Activated CD8-positive, alpha-beta T cell treated with anti-CD3 and anti-CD28 coated beads for 36 hours (primary cell): ENCODE results near the gene TMEM187. TPM values are rescaled to one million over a fixed set of nuclear protein-coding genes. Genes with fewer than 3 reads are reported as not detected.

ENCODE experiments used
- ATAC-seq: fragments of 200-7000 bp; cut with Tn5 transposase; one replicate; pipeline ENCODE4 v1.10.0; 2021; ENCODE audit warnings: mild to moderate bottlenecking, moderate library complexity
- CTCF ChIA-PET: fragments of 350-600 bp; sonication (Branson Sonifier 250); formaldehyde crosslinking; loops from one replicate; lab custom pipeline; 2021; ENCODE audit warnings: antibody characterized with exemption; lab: Charles Lee
- POLR2A ChIA-PET: fragments of 350-600 bp; sonication (Branson Sonifier 250); formaldehyde crosslinking; loops from one replicate; lab custom pipeline; 2021; ENCODE audit warnings: antibody characterized with exemption; lab: Charles Lee
- DNase-seq: peaks from one replicate; pipeline ENCODE4 v3.0.0-alpha.2; 2020
- H3K27ac Mint-ChIP-seq: one replicate; pipeline ENCODE4 v1.8.0; 2021; ENCODE audit warnings: mild to moderate bottlenecking, mixed read lengths
- H3K27me3 Mint-ChIP-seq: one replicate; pipeline ENCODE4 v1.8.0; 2021; ENCODE audit warnings: mixed read lengths
- H3K36me3 Mint-ChIP-seq: one replicate; pipeline ENCODE4 v1.8.0; 2021; ENCODE audit warnings: low read depth, mixed read lengths
- H3K4me1 Mint-ChIP-seq: one replicate; pipeline ENCODE4 v1.8.0; 2021; ENCODE audit warnings: low read depth, mixed read lengths
- H3K4me3 Mint-ChIP-seq: one replicate; pipeline ENCODE4 v1.8.0; 2021; ENCODE audit warnings: mild to moderate bottlenecking, moderate library complexity, mixed read lengths
- H3K9me3 Mint-ChIP-seq: one replicate; pipeline ENCODE4 v1.8.0; 2021; ENCODE audit warnings: mixed read lengths
- intact Hi-C: fragments of 100-400 bp; cut with micrococcal nuclease; formaldehyde crosslinking; loops from one replicate; pipeline ENCODE4 v1.10.0; 2022
- total RNA-seq, 2 experiments: library from RNA; stranded (reverse); gene quantifications; one replicate each; pipeline ENCODE4 v1.2.3, GENCODE V29; 2021
- TF ChIP-seq, protein P1 (sequence below): fragments of 200-600 bp; IDR thresholded peaks from one replicate; pipeline ENCODE4 v1.8.0; 2022; ENCODE audit warnings: antibody characterized with exemption, mild to moderate bottlenecking

The TMEM187 gene
- total RNA-seq, 2 experiments from 2014 or later: 4.4 to 4.5 TPM

DNA sequence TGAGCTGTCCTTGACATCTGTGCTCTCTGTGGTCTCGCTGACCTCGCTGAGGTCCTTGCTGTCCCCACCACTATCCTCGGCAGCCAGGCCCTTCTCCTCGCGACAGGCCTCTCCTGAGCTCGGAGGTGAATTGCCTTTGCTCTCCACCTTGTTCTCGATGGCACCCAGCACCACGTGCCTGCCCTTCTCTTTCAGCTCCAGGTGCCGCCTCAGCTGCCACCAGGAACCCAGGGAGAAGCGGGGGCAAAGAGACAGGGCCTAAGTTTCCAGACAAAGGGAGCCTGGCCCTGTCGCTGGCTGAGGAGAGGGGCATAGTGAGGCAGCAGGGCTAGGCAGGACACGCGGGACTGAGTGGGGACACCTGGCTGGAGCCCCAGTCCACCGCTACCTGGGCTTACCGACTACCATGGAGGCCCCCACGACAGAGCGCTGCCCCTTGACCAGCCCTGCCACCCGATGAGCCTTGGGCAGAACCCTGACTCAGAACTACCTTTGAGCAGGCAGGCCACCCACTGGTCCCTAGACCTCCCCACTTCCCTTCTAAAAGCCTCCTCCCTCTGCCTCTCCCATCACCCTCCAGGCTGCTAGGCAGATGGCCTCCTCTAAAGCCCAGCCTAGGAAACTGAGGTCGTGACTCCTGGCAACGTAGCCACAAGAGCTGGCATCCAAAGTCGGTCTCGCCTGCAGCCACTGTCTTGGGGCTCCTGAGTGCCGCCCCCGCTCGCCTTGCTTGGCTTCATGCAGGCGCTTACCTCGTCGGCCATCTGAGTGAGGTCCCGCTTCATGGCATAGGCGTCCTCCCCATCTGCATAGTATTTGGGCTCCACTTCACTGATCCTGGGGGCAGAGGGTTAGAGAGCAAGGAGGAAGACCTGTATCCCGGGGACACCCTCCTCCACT is 42.3 kb upstream of the TMEM187 start:
- ChIA-PET POLR2A (interaction anchor here (8.7 to 9.8 kb wide), 2 partner anchors 18 to 39 kb away, joined by 105 to 130 read pairs; partner anchors contain the start of genes HCFC1, RENBP and TMEM187), CTCF (interaction anchor here (11.9 kb wide), 1 partner anchor 19 kb away, joined by 136 read pairs; the partner anchor contains the start of gene RENBP)
- peaks cover 22% of the 10 kb centered on the region for H3K4me1 Mint-ChIP-seq
- peak overlapping the region; percentile 67 for H3K27ac Mint-ChIP-seq
- no peaks in the 10 kb centered on the region for H3K9me3 Mint-ChIP-seq
- no peaks in the 10 kb centered on the region for H3K27me3 Mint-ChIP-seq
- TF ChIP-seq, protein P1, sequence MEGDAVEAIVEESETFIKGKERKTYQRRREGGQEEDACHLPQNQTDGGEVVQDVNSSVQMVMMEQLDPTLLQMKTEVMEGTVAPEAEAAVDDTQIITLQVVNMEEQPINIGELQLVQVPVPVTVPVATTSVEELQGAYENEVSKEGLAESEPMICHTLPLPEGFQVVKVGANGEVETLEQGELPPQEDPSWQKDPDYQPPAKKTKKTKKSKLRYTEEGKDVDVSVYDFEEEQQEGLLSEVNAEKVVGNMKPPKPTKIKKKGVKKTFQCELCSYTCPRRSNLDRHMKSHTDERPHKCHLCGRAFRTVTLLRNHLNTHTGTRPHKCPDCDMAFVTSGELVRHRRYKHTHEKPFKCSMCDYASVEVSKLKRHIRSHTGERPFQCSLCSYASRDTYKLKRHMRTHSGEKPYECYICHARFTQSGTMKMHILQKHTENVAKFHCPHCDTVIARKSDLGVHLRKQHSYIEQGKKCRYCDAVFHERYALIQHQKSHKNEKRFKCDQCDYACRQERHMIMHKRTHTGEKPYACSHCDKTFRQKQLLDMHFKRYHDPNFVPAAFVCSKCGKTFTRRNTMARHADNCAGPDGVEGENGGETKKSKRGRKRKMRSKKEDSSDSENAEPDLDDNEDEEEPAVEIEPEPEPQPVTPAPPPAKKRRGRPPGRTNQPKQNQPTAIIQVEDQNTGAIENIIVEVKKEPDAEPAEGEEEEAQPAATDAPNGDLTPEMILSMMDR: no peak
- intact Hi-C loops: no loop called here
- DNase-seq (no peak), ATAC-seq (no peak)
- H3K4me3 Mint-ChIP-seq: no peak overlapping the region
- H3K36me3 Mint-ChIP-seq: peaks cover 31% of the 10 kb centered on the region

DNA sequence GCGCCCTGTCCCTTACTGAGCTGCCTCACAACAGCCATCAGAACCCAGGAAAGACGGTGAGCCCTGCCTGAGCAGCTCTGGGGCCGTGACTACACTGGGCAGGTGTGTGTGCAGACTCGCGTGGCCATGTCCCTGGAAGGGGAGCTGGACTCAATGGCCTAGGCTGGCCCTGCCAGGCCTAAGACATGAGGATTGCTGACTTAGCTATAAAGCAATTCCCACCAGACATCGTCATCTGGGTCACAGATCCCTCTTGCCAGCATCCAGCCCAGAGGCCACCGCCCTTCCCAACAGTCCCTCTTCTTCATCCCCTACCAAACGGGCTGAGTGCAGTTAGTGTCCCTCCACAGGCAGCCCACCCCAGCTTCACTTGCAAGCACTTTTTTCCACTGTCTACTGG is 41.4 kb upstream of the TMEM187 start:
- Mint-ChIP-seq H3K9me3 (no peaks in the 10 kb centered on the region), H3K4me1 (peaks cover 26% of the 10 kb centered on the region), H3K27me3 (no peaks in the 10 kb centered on the region), H3K4me3 (no peak overlapping the region), H3K27ac (peak overlapping the region; percentile 67), H3K36me3 (peaks cover 29% of the 10 kb centered on the region)
- ChIA-PET POLR2A (interaction anchor here (0.6 to 9.8 kb wide), 3 partner anchors 10 to 38 kb away, joined by 3 to 130 read pairs (median 105); partner anchors contain the start of genes HCFC1, RENBP and TMEM187), CTCF (interaction anchor here (11.9 kb wide), 1 partner anchor 18 kb away, joined by 136 read pairs; the partner anchor contains the start of gene RENBP)
- no peak for ATAC-seq
- intact Hi-C loops: no loop called here
- no peak for DNase-seq
- TF ChIP-seq, protein P1: no peak

DNA sequence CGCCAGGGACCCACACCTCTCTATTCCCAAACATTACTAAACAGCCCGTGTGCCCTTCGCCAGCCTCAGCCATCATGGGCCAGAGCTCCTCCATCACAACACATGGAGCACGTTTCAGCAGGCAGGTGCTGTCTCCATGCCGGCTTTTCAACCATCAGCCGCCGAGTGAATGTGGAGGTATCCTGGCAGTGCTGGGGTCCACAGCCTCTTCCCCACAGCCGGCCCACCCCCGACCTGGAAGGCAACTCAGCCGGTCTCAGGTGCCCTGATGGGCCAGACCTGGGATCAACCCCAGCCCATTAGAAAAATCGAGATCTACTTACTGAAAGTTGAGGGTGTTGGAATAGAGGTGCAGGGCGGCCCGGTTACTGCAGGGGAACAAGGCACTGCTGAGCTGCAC is 40.8 kb upstream of the TMEM187 start:
- ATAC-seq: no peak
- Mint-ChIP-seq H3K27ac (peak overlapping the region; percentile 57), H3K4me1 (peaks cover 29% of the 10 kb centered on the region), H3K27me3 (no peaks in the 10 kb centered on the region), H3K36me3 (peaks cover 32% of the 10 kb centered on the region), H3K4me3 (no peak overlapping the region), H3K9me3 (no peaks in the 10 kb centered on the region)
- no peak for DNase-seq
- TF ChIP-seq, protein P1: no peak
- ChIA-PET CTCF (interaction anchor here (1.5 to 11.9 kb wide), 2 partner anchors 14 to 17 kb away, joined by 4 to 136 read pairs; partner anchors contain the start of gene RENBP), POLR2A (interaction anchor here (8.7 to 9.8 kb wide), 2 partner anchors 17 to 37 kb away, joined by 105 to 130 read pairs; partner anchors contain the start of genes HCFC1, RENBP and TMEM187)
- intact Hi-C loops: no loop called here

DNA sequence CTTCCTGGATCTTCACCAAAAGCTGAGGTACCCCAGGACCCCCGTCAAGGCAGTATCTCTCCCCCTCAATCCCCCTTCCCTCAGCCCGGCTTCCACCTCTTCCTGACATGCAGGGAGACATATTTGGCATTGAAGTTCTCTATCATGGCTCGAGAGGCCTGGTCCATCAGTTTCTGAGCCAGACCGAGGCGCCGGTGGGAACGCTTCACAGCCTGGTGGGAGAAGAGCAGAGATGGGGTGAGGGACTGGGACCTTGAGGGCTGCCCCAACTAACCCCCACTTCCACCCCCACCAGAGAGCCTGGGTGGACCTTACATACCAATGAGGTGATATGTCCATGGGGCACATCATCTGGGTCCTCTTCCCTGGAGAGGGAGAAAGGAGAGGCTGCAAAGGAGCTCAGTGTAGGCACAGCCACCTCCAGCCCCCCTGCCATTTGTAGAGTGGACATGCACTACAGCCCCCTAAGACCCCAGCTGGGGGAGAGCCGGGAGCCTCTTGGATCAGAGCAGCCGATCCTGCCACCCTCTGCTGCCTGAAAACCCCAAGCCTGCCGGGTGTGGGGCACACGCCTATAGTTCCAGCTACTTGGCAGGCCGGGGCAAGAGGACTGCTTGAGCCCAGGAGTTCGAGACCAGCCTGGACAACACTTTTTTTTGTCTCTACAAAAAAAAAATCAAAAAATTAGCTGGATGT is 40.2 kb upstream of the TMEM187 start:
- H3K9me3 Mint-ChIP-seq: no peaks in the 10 kb centered on the region
- H3K4me1 Mint-ChIP-seq: peaks cover 29% of the 10 kb centered on the region
- intact Hi-C loops: no loop called here
- H3K27ac Mint-ChIP-seq: peak overlapping the region; percentile 30
- DNase-seq (no peak), ATAC-seq (no peak)
- no peaks in the 10 kb centered on the region for H3K27me3 Mint-ChIP-seq
- ChIA-PET CTCF (interaction anchor here (1.5 kb wide), 1 partner anchor 14 kb away, joined by 4 read pairs; no protein-coding TSS in a partner anchor), POLR2A (interaction anchor here (0.8 to 8.0 kb wide), 2 partner anchors 15 to 31 kb away, joined by 3 to 52 read pairs; no protein-coding TSS in a partner anchor)
- peak overlapping the region; percentile 88 for H3K4me3 Mint-ChIP-seq
- peaks cover 29% of the 10 kb centered on the region for H3K36me3 Mint-ChIP-seq
- TF ChIP-seq, protein P1: no peak
